MV-4-11 (cell line): ENCODE data around the gene FUBP1.
"Not testable (repeated sequence)": the region's sequence is repeated elsewhere in the genome, so short reads cannot be mapped to it uniquely, and the experiment has no call there.

Experiments used
- DNase-seq: peaks from one replicate; lab custom pipeline; 2025; lab: John Stamatoyannopoulos, UW

FUBP1 gene

DNA sequence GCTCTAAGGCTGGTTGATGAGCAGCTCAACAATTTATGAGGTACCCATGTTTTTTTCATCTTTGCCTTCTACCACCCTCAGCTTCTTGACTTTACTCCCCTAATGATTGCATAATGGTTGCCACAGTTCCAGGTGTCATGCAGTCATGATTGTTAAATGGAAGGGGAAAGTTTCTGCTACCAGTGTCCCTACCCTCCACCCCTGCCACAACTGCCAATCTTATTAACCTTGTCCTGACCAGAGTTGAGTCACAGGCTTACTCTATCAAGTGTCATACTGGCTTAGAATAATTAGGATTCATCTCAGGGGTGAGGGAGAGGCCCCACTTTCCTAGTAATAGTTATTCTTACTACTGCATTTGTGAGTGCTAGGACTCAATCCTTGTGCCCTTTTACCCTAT lies 7.9 kb upstream of the FUBP1 start:
- peak; percentile 32 for DNase-seq

DNA sequence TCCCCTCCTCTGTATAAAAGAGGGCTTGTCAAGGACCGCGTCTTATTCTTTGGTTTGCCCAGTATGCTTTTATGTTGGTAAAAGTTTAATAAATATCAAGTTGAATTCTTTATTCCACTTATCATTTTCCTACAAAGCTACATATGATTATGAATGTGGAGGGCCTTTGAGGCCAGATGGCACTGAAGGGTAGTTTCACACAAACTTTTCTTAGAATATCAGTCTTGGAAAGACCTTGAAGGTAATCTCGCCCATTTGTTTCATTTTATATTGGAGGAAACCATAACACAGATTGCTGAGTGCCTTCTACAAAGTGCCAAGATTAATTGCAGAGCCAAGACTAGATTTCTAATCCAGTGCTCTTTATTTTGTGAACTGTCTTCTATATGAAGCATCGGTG lies 5.8 kb upstream of the FUBP1 start:
- DNase-seq, result no peak

DNA sequence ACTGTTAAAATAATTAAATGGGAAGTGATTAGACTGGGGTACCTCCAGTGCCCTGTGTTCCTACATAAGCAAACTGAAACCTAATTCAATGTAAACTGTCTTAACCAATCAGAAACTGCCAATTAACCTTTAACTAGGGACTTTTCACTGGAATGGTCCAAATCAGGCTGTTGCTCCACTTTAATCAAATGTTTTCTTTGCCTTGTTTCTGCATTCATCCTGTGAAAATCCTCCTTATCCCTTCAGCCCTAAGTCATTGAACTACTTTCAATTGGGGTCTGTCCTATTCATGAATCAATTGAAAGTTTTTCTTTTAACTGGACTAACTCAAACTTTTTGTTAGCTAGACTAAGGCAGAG lies 5.1 kb upstream of the FUBP1 start:
- DNase-seq, result no peak

DNA sequence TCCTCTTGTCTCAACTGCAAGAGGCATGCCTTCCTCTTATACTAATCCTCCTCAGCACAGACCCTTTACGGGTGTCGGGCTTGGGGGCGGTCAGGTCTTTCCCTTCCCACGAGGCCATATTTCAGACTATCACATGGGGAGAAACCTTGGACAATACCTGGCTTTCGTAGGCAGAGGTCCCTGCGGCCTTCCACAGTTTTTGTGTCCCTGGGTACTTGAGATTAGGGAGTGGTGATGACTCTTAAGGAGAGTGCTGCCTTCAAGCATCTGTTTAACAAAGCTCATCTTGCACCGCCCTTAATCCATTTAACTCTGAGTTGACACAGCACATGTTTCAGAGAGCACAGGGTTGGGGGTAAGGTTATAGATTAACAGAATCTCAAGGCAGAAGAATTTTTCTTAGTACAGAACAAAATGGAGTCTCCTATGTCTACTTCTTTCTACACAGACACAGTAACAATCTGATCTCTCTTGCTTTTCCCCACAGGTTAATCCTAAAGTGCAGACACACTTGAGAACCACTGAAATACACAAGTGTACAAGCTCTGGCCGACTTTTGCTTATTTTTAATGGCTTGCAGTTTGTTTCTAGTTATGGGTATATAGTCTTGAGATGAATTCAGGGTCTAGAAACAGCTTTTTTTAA lies 4.6 kb upstream of the FUBP1 start:
- not testable (repeated sequence) for DNase-seq

DNA sequence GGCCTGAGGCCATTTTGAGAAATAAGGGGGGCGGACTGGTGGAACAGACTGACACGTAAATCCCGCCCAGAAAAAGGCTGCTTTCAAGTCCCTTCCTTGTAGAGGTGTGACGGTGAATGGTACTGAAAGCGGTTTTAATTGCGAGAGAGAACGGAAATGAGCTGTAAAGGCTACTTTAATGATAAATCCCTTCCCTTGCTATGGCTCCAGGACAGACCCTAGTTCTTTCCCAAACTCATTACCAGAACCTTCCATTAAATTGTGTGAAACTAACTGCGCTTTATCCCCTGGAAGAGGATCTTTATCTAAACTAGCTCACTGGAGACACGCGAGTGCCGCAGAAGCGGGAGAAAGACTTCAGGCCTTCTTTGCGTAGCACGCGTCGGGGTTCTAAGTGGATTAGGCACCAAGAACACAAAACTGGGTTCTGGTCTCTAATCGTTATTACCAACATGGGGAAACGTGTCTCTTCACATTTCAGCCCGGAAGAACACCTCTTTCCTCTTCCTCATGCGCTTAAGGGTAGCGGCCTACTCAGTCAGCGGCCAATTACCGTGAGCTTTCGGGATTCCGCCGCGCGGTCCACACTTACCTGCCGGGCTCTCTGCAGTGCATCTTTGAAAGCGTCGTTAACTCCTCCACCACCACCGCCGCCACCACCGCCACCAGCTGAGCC lies 441 bp downstream of the FUBP1 start:
- DNase-seq, result peak; percentile 91

DNA sequence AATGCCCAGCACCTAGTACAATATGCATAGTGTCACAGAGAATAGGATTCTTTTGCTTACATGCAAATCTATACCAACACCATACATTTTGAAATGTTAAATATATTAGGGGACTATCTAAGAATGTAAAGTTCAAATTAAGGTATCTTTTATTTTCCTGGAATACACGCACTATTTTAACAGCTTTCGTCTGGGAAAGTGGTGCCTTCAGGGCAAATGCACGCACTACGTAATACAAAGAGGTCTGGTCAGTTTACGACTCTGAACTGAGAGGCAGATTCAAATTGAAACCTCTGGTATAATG lies 931 bp downstream of the FUBP1 start:
- no peak for DNase-seq

DNA sequence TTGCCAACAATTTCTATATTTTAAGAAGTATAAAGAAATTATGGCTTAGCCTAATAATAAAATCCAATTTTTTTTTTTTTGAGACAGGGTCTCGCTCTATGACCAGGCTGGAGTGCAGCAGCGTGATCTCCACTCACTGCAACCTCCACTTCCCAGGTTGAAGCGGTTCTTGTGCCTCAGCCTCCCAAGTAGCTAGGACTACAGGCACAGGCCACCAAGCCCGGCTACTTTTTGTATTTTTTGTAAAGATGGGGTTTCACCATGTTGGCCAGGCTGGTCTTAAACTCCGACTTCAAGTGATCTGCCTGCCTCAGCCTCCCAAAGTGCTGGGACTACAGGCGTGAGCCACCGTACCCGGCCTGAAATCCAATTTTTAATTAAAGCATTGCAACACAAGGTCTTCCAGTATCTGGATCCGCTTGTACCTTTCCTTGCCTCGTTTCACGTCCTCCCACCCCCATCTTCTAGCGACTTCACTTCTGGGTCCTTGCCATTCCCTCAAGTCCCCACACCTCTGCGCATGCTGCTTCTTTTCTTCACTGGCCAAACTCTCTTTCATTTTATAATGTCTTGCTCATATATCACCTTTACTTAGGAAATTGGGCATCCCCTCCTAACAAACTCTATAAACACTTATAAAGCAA lies 2.3 kb downstream of the FUBP1 start:
- no peak for DNase-seq

DNA sequence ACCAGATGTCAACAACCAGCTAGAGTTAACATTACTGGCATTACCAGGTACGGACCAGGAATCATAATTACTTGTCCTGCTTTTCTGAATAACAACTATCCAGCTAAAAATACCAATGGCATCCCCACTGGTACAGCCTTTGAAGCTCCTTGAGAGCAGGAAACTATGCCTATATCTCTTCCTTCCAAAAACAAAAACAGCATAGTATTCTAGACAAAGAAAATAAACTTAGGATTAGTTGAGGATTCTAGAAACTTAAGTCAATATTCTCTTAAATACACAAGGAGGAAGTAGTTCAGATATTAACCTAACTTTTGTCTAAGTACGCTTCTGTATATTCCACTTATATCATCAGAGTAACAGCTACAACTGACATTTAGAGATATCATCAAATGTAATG lies 3.0 kb downstream of the FUBP1 start:
- no peak for DNase-seq

DNA sequence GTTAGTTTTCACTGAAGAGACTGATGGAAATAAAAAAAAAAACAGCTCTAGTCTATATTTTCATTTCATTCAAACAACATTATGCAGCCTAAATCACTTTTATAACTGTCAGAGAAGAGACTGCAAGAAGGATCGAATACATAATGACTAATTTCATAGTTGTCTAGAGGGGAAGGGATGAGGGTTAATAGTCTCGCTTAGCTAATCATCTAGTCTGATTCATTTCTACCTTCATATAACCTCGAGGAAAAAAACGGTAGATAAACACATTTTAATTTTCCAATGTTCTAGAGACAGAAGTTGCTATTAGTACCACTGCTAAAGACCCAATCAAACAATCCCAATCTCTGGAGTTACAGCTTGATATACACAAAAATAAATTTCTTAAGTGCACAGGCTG lies 3.5 kb downstream of the FUBP1 start:
- no peak for DNase-seq

DNA sequence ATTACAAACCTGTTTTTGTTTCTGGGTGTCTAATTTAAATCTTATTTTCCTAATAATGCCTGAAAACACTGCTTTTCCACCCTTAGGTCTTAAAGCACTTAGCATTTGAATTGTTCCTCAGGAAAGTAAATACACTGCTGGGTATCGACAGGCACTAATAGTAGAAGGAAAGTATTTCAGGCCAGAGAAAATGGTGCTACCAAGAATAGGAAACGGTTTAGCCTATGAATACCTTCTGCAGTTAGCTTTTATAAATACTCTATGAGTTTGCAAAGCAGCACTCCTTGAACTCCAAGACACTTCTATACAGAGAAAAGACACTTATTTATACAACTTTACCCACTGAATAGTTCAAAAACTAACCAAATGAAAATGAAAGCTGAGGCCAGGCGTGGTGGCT lies 6.8 kb downstream of the FUBP1 start:
- no peak for DNase-seq

DNA sequence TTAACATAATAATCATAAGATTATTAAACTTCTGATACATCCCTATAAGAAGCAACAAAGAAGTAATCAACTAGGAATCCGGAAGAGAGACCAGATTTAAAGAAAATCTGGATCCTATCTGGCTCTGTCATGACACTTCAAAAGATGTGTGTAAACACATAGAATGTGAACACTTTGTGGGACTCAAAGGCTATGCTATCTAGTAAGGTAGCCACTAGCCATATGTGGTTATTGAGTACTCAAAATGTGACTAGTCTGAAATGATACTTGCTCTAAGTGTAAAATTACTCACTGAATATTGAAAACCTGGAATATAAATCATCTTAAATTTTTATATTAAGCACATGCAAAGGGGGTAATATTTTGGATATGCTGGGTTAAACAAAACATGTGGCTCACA lies 8.7 kb downstream of the FUBP1 start:
- DNase-seq, result no peak

DNA sequence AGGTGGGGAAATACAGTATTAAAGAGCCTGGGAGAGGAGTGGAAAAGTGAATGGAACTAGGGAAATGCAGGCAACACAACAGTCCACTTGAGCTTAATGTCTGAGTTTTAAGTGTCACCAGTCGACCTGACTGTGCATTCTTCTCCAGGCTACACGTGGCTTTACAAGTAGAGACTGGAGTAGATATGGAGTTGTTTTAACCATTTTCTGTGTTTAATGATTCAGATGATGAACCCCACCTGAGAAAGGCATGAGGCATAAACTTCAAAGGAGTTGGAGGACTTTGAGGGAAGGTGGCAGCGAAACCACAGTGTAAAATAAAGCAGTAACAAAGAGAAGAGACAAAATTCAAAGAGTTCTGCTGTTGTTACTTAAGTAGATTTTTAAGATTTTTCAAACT lies 12.6 kb downstream of the FUBP1 start:
- DNase-seq, result no peak

DNA sequence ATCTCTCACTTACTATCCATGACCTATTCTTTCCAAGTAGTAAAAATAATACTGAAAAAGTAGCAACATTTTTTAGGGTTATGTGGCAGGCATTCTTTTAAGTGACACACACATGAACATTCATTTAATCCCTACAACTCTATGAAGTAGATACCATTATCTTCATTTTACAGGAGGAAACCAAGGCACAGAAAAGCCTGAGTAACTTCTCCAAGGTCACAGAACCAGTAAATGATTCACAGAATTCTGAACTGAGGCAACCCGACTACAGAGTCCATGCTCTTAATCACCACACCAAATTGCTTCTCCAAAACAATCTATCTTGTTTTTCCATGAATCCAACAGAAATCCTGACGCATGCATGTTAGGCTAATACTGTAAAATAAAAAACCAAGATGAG lies 17.5 kb downstream of the FUBP1 start:
- no peak for DNase-seq

DNA sequence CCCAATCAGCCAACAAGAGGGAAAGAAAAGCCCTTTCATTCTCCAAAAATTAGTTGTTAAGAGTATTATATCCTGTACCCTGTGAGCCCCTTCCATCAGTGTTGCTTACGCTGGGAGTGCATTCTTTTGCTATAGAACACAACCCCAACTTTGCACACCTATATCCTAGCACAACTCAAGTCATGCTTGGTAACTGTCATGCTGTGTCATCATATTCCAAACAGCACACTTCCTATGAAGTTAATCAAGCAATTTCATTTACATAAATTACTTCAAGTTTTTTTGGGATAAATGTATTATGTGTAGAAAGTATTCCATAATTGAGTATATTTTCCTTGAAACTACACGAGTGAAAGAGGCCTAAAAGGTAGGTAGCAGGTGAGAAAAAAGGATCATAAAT lies 20.0 kb downstream of the FUBP1 start:
- DNase-seq, result no peak

DNA sequence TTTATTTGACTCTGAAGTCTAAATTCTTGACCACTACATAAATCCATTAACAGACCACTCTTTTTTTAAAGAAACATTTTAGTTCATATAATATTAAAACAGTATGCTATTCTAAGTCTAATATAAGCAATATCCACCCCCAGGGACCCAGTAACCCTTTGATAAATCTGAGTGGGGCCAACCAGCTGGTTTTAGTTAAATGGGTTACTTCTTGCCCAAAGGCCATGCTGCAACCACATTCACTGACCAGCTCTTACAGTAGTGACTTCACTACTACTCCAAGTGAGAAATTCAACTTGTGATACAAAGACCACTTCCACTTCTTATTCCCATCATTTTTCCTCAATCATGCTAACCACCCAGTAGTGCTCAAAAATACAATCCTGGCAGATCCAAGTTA lies 20.5 kb downstream of the FUBP1 start:
- DNase-seq, result no peak

DNA sequence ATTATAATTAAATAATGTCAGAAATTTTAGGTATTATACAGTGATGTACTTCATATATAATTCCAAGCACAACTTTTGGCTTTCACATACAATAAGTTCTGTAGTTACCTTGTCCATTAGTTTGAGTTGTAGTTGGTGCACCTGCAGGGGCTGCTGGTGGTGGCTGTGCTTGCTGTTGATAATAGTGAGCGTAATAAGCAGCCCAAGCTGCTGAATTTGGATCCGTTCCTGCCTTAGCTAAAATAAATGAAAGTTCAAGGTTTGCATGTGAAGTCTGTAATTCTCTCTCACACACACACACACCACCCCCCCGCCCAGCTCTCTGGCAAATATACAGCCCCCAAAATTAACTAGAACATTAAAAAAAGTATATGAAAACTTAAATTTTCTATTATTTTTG lies 22.4 kb downstream of the FUBP1 start:
- DNase-seq, result no peak

DNA sequence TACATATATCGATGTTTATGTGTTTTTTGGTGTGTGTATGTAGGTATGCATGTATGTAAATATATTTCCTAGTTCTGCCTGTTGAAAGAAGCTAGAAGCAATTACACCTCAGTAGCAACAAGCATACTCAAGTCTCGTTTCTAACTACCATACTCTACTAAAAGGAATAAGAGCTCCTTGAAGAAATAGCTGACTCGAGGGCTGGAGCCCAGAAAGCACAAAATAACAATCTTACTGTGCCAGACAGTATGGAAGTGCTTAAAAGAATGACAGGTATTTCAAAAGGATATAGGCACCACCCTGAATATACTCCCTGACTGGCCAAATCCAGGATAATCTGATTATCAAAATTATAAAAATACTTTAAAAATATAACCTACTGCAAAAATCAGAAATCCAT lies 23.2 kb downstream of the FUBP1 start:
- no peak for DNase-seq

DNA sequence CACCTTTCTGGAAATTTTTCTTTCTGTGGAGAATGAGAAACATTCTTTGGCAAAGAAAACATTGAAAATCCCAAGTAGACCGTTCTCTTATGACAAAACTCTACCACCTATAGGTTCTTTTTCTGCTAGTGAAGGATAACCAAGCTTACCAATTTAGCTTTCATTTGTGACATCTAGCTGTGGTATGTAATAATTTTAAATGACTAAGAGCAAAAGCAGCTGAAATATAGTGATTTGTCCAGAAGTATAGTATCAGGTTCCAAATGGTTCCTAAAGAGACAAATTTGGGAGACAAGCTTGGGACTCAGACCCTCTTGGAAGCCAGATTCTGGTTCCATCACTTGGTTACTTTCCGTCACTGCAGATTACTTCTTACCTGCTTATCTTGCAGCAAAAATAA lies 24.4 kb downstream of the FUBP1 start:
- no peak for DNase-seq

DNA sequence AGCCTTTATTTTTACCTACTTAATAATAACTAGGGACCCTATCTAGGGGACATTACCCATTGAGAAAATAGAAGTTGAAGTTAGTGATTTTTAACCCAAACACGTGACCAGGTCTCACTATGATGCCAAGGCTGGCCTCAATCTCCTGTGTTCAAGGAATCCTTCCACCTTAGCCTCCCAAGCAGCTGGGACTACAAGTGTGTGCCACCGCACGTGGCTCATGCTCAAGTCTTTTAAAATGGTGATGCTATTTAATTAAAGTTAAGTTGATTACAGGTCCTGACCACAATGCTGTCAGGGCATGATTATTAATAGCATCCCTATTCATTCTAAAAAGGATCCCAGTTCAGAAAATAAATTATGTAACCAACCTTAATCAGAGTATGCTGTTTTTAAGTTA lies 25.0 kb downstream of the FUBP1 start:
- no peak for DNase-seq

DNA sequence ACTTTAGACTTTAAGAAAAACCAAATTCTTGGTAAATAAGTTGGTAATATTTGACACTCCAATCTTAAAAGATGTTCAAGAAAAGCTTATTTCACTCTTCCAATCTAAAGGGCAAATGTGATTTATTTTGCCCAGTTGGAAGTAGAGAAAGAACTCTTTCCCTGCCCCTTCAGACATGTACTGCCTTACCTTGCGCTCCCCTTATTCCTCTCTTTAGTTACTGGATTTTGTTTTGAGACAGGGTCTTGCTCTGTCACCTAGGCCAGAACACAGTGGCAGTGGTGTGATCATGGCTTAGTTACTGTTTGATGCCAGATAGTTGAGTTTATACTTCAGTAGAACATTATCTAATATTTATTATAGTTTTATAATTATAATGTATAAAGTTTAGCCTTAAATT lies 27.5 kb downstream of the FUBP1 start:
- no peak for DNase-seq

DNA sequence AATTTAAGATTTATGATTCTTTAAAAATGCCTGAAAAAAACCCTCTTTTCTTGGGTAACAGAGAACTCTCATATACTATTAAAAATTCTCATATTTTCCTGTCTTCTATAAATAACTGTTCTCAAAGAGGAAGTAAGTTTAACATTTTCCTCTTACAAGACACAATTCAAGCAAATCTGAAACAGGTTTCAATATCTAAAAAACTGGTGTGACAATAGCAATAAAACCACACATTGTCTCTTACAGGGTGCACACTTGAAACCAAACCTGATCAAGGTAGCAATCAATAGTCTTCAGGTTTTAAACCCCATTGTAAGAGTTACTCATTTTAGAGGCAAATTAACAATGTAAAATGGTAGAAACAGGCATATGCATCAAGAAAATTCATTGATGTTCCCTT lies 28.0 kb downstream of the FUBP1 start:
- peak; percentile 63 for DNase-seq

DNA sequence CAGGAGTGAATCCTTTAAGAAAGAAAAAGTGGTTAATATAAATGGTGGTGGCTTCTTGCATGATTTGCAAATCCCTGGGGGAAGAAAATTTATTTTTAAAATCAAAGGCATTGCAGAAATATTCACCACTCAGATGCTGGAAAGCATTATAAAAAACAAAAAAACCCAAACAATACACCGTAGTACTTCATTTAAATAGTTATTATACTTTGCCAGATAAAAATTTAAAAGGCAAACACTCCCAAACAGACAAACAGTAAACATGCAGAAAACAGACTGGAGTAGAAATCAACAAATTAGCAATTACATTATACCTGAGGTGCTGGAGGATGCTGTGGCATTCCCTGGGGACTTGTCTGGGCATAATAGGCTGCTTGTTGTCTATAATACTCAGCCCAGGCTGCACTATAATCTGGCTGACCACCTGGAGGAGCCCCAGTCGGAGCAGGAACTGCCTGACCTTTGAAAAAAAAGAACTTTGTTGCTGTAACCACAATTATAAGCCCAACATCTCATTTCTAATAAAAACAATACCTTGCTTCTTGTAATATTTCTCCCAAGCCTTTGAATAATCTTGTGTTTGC lies 29.9 kb downstream of the FUBP1 start:
- no peak for DNase-seq

DNA sequence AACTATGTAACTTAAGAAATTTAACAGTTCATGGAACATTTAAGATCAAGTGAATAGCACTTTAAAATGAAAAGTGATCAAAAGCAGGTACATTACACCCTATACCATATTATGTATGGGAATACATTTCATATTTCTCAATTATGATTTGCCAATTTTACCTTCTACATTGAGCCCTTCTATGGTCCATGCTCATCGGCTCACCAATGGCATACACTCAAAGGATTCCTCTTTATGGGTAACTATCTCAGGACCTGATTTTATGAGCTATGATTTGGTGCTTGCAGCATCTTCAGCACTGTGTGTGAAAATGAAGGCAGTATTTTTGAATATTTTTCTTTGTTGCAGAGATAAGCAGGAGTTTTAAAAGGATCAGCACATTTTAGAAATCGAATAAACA lies 33.5 kb downstream of the FUBP1 start:
- DNase-seq, result no peak
